Myocyte (in vitro differentiated cells): ENCODE data around the gene RMC1. TPM values are rescaled to one million over a fixed set of nuclear protein-coding genes. Genes with fewer than 3 reads are reported as not detected.
"Not testable (repeated sequence)": the region's sequence is repeated elsewhere in the genome, so short reads cannot be mapped to it uniquely, and the experiment has no call there.

ENCODE experiments used
- DNase-seq: peaks from one replicate; pipeline ENCODE4 v3.0.0-alpha.2; 2012; ENCODE audit warnings: low read depth
- total RNA-seq: library from RNA; depleted of rRNA; stranded (reverse); fragments of >200 nt; gene quantifications from 2 replicates; pipeline ENCODE4 v1.2.3, GENCODE V29; 2014

Gene RMC1
- total RNA-seq, 1 donor from 2014 or later = 24.0 TPM

GRCh38 chr18:23556145-23556780 lies 53.0 kb downstream of the RMC1 start:
- DNase-seq = no peak

- DNase-seq = not testable (repeated sequence)
Measured at GRCh38 chr18:23557511-23557910, 54.2 kb downstream of the RMC1 start.

- DNase-seq = no peak
Measured at GRCh38 chr18:23560186-23560585, 56.9 kb downstream of the RMC1 start.

DNA sequence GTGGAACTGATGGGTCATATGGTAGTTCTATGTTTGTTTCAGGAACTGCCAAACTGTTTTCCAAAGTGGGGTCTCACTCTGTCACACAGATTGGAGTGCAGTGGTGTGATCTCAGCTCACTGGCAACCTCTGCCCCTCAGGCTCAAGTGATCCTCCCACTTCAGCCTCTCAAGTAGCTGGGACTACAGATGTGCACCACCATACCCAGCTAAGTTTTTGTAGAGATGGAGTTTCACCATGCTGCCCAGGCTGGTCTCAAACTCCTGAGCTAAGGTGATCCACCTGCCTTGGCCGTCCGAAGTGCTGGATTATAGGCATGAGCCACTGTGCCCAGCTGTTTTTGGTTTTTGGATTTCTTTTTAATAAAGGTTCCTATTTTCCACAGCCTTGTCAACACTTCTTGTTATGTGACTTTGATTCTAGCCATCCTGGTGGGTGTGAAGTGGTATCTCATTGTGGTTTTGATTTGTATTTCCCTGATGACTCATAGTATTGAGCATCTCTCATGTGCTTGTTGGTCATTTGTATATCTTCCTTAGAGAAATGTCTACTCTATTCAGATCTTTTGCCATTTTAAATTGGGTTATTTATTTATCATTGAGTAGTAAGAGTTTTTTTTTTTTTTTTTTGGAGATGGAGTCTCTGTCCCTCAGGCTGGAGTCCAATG lies 60.2 kb downstream of the RMC1 start:
- peak; percentile 71 for DNase-seq

DNA sequence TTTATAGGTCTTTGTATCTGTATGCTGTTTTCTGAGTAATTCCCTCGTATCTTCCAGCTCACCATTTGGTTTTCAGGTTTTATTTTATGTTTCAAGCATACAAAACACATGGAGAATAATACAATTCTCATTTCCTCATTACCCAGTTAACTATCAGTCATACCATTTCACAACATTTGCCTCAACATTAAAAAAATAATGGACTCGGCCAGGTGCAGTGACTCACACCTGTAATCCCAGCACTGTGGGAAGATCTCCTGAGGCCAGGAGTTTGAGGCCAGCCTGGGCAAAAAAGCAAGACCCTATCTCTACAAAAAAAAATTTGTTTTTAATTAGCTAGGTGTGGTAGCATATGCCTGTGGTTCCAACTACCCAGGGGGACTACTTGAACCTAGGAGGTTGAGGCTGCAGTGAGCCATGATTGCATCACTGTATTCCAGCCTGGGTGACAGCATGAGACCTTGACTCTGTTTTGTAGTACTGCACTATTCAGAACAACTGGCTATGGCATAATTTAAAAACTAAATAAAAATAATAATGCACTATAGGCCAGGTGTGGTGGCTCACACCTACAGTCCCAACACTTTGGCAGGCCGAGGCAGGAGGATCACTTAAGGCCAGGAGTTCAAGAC lies 62.7 kb downstream of the RMC1 start:
- DNase-seq = no peak

GRCh38 chr18:23567671-23568070 lies 64.4 kb downstream of the RMC1 start:
- DNase-seq = no peak

- DNase-seq = no peak
Measured at GRCh38 chr18:23568281-23569138, 65.2 kb downstream of the RMC1 start.

DNA sequence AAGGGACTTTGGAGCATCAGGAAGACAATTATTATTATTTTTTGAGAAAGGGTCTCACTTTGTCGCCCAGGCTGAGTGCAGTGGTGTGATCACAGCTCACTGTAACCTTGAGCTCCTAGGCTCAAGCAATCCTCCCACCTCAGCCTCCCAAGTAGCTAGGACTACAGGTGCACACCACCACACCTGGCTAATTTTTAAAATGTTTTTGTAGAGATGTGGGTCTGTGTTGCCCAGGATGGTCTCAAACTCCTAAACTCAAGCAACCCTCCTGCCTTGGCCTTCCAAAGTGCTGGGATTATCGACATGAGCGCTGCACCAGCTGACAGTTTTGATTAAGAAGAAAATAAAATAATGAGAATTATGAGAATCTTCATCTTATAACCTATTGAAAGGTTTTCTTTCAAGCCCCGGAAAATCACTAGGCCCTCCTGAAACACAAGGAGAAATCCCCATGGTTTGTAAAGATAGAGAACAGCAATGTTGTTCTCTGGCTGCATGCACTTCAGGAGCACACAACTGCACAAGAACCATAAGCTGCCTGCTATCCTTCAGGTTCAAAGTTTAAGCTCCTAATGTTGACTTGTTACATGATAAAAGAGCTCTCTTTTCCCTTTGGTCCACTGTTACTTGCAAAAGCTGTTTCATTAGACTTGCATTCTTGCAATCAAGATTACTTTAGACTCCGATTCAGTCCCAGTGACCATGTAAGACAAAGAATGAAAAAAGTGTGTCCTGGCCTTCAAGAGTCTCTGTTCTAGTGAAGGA lies 66.2 kb downstream of the RMC1 start:
- no peak for DNase-seq

GRCh38 chr18:23570912-23571504 lies 67.7 kb downstream of the RMC1 start:
- no peak for DNase-seq

- DNase-seq = no peak
Measured at GRCh38 chr18:23572012-23572411, 68.7 kb downstream of the RMC1 start.

DNA sequence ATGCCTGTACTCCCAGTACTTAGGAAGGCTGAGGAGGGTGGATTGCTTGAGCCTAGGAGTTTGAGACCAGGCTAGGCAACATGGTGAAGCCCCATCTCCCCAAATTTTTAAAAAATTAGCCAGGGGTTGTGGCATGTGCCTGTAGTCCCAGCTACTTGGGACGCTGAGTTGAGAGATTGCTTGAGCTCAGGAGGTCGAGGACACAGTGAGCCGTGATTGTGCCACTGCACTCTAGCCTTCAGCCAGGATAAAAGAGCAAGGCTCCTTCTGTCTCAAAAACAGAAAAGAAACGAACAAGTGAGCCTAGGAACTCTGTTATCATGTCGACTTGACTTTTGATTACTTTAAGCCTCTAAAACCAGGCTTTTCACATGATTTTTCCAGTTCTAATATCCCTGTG lies 69.3 kb downstream of the RMC1 start:
- no peak for DNase-seq

- DNase-seq = no peak
Measured at GRCh38 chr18:23573020-23573419, 69.7 kb downstream of the RMC1 start.

GRCh38 chr18:23573626-23574431 lies 70.5 kb downstream of the RMC1 start:
- peak; percentile 71 for DNase-seq

- peak; percentile 80 for DNase-seq
Measured at GRCh38 chr18:23574611-23575308, 71.4 kb downstream of the RMC1 start.

DNA sequence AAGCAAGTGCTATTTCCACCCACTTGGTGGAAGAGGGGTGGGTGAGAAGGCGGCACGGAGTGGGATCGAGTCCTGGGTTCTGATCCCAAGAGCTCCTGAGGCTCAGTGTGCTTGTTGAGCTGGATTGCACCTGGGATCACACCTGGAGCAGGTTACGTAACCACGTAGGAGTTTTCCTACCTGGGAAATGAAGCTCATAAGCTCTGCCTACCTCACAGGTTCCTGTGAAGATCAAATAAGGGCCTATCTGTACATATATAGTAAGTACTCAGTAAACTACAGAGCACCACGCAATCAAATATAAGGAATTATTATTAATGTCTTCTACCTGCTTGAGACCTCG lies 72.0 kb downstream of the RMC1 start:
- no peak for DNase-seq

DNA sequence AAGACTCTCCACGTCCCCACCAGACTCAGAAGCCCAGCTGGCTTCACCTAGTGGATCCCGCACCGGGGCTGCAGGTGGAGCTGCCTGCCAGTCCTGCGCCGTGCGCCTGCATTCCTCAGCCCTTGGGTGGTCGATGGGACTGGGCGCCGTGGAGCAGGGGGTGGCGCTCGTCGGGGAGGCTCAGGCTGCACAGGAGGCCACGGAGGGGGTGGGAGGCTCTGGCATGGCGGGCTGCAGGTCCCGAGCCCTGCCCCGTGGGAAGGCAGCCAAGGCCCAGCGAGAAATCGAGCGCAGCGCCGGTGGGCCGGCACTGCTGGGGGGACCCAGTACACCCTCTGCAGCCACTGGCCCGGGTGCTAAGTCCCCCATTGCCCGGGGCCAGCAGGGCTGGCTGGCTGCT lies 74.2 kb downstream of the RMC1 start:
- not testable (repeated sequence) for DNase-seq

DNA sequence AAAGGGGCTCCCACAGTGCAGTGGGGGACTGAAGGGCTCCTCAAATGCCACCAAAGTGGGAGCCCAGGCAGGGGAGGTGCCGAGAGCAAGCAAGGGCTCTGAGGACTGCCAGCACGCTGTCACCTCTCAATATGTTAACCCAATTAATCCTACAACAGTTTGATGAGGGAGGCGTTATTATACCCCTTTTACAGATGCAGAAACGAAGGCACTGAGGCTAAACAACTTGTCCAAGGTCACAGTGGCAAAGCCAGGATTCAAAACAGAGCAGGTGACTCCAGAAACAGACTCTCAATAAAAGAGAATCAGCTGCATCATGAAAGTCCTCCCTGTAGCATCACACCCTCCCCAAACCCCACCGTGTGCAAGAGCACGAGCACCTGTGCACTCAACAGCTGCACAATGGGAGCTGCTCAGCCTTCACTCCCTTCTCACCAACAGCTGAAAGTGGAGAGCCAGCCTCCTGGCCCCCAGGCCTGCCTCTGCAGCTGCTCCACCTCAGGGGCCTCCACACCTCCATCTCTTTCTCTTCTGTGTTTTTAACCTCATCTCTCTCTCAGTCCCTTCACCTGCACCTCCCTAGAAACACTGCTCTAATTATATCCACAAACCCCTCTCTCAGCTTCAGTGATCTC lies 74.9 kb downstream of the RMC1 start:
- peak; percentile 81 for DNase-seq

- no peak for DNase-seq
Measured at GRCh38 chr18:23578891-23579653, 75.8 kb downstream of the RMC1 start.
